LoVo (cell line): Measurements from ENCODE around the gene EVI2A.
"Not testable (repeated sequence)": the region's sequence is repeated elsewhere in the genome, so short reads cannot be mapped to it uniquely, and the experiment has no call there.

Experiments used
- DNase-seq: peaks from one replicate; pipeline ENCODE4 v3.0.0-alpha.2; 2016; ENCODE audit warnings: low spot score

Gene EVI2A

GRCh38 chr17:31321481-31321880 lies at the start of gene EVI2A:
Gene EVI2A (minus strand): TSS chr17:31321622. CDS start chr17:31319013, 2,609 bp downstream.
- no peak for DNase-seq

DNA sequence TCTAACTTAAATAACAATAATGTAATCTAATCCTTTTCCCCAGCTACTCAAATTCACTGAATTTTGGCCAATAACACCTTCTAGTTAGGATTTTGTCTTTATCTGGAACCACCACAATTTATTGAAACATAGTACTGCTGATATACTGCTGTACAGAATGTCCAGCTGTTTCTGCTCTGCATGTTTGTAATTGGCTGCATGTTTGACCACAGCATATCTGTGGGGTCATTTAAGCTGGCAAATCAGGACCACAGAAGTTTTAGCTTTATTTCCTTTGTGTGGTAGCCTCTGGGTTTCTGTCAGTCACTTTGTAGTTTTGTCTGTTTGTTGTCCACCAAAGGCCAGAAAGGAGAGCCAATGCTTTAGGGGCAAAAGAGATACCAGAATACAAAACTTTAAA lies 47.8 kb upstream of the EVI2A start:
- no peak for DNase-seq

DNA sequence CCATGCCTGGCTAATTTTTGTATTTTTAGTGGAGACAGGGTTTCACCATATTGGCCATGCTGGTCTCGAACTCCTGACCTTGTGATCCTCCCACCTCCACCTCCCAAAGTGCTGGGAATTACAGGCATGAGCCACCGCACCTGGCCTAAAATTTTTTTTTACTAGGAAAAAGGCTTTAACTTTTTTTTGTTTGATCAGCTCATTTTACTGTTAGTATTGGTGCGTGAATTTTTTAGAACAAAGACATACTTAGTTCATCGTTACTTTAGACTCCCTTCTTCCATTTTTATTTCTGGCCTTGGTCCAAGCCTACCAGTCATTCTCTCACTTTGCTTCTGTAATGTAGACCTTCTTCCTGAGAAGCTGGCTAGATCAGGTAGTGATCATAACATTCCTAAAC lies 44.7 kb upstream of the EVI2A start:
- DNase-seq = no peak

DNA sequence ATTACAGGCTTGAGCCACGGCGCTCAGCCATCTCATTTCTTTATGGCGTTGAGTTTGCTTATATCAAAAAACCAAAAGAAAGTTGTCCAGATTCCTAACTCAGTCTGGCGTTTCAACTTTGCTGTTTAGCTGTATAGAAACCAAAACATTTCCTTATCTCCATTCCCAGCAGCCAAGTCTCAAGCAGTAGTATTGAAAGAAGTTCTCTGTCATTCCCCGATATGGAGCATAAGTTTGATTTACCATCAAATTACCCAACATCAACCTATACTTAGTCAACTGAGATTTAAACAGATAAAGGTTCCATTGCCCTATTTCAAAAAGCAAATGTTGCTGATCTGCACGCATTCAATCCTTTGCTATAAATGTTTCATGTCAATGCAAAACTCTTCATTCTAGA lies 42.6 kb upstream of the EVI2A start:
- DNase-seq = no peak

DNA sequence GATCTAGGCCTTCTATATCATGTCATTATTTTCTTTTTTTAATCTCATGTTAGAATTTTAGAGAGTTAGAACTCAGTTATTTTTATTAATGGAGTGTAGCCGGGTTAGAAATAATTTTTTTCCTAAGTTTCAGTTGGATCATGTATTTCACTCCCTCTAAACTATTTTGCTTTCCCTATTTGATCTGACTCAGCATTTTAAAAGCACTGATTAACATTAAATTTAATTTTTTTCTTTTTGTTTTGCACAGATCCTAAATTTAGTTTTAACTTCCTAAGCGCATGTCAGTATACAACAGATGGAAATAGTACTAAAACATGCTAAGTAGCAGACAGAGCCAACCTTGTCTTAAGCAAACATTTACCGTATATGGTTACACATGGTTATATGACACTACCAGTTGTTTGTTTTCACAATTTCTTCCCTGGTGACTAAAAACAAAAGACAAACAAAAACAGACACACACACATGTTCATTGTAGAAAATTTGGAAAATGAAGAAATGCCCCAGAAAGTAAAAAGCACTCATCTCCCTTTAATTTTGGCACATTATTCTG lies 36.5 kb upstream of the EVI2A start:
- no peak for DNase-seq

GRCh38 chr17:31357091-31357490 lies 35.7 kb upstream of the EVI2A start:
- no peak for DNase-seq

- DNase-seq = no peak
Measured at GRCh38 chr17:31355935-31356334, 34.5 kb upstream of the EVI2A start.

GRCh38 chr17:31349454-31349853 lies 28.0 kb upstream of the EVI2A start:
- DNase-seq = no peak

DNA sequence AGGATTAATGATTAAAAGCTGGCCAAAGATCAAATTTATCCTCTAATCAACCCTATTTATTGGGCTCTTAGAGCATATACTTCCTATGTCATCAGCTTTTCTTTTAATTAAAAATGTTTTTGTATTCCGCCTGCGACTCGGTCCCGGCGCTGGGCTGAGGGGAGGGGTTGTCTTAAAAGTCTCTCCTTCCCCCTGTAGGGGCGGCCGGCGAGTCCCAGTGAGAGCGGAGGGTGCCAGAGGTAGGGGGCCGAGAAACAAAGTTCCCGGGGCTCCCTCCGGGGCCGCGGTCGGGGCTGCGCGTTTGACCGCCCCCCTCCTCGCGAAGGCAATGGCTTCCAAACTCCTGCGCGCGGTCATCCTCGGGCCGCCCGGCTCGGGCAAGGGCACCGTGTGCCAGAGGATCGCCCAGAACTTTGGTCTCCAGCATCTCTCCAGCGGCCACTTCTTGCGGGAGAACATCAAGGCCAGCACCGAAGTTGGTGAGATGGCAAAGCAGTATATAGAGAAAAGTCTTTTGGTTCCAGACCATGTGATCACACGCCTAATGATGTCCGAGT lies 23.8 kb upstream of the EVI2A start:
- not testable (repeated sequence) for DNase-seq

- DNase-seq = no peak
Measured at GRCh38 chr17:31339906-31340661, 18.7 kb upstream of the EVI2A start.

GRCh38 chr17:31329221-31329620 lies 7.8 kb upstream of the EVI2A start:
- DNase-seq = no peak

GRCh38 chr17:31328160-31328535 lies 6.7 kb upstream of the EVI2A start:
- DNase-seq = no peak

DNA sequence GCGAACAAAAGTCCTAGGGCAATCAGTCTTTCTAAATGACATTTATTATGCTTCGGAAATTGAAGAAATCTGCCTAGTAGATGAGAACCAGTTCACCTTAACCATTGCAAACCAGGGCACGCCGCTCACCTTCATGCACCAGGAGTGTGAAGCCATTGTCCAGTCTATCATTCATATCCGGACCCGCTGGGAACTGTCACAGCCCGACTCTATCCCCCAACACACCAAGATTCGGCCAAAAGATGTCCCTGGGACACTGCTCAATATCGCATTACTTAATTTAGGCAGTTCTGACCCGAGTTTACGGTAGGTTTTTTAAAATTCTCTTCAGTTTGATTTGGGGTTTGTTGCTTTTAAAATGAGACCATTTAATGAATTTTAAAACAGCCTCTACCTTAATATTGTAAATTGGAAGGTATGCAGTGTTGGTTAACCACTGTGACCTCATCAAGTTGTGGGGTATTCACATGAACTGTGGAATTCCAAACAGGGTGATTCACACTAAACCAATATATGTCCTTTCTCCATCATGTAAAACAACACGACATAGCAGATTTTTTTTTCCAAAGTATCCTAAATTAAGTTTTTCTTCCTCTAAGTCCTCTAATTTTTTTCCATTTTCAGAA lies 6.2 kb upstream of the EVI2A start:
- peak; percentile 16 for DNase-seq

DNA sequence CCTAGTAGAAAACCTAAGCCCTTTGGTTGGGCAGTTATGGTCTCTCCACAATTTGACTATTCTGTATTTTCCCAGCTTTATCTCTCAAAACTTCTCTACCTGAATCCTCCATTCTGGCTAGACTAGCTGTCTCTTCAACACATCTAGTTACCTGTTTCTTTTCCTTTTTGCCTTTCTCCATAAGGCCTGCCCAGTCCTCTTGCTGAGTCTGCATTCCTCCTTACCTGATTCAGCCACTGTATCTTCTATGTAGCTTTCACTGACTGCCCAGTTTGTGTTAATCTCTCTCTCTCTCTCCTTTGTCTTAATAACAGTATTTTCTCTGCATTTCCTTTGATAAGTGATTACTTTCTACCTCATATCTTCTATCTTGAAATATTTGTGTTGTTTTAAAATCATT lies 2.1 kb upstream of the EVI2A start:
- DNase-seq = no peak

- DNase-seq = no peak
Measured at GRCh38 chr17:31321966-31322365, 544 bp upstream of the EVI2A start.

DNA sequence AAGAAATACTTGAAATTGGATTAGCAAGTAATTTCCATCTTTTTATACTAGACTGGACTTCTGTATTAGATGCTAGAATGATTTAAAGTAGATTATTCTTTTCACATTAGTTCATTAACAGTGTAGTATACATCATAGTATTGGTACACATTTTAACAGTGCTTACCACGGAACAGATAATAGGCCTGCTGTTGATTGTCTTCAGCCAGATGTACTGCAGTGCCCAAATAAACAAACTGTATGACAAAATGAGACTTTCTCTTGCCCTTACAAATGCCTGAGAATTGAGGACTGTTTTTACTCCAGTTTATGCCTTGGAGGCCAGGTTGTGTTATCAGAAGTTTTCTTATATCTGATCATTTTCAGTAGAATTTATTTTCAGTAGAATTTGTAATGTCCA lies 631 bp downstream of the EVI2A start:
- no peak for DNase-seq

DNA sequence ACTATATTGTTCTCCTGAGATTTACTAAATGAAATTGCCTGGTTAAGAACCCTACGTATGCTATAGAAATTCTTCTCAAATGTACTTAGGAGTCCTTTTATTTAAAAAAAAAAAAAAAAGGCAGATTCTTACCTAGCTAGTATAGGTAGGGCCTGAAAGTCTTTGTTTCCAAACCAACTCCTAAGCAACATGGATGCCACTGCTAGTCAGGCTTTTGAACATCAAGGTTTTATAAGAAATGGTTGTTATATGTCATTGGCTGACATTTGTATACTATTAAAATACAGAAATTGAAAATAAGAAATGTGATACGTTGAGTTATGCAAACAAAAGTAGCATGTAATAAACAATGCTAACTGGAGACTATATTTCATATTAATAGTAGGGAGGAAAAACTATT lies 1.2 kb downstream of the EVI2A start:
- no peak for DNase-seq

- no peak for DNase-seq
Measured at GRCh38 chr17:31318851-31319661, 2.4 kb downstream of the EVI2A start.

- no peak for DNase-seq
Measured at GRCh38 chr17:31318298-31318801, 3.1 kb downstream of the EVI2A start.

DNA sequence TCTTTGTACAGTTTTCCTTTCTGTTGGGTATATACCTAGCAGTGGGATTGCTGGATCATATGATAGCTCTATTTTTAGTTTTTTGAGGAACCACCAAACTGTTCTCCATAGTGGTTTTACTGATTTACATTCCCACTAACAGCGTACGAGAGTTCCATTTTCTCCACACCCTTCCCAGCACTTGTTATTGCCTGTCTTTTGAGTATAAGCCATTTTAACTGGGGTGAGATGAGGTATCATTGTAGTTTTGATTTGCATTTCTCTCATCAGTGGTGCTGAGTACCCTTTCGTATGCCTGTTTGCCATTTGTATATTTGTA lies 6.7 kb downstream of the EVI2A start:
- no peak for DNase-seq

DNA sequence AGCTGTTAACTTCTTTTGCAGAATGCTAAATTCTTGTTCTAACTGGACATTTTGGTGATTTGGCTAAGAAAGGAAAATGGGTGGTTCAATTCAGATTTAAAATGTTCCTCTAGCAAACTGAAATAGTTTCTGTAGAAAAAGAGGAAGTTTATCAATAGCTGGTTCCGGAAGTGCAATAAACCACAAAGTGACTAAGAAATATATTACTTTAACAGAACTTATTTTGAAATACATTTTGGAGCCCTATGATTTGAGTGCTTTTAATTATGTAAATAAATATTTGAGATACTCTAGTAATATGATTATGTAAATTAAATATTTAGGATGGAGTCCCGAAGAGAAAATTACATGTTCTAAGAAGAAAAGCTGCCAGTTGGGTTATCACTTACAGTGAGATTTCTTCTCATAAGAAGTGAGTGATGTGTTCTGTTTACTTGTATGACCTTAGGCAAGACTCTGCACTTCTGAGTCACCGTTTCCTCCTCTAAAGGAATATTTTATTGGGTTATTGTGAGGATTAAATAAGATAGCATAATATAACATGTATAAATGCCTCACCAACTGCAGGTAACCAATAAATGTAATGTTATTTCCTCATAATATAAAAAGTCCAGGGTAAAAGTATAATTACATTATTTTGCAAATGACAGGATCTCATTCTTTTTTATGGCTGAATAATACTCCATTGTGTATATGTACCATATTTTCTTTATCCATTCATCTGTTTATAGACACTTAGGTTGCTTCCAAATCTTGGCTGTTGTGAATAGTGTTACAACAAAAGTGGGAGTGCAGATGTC lies 7.2 kb downstream of the EVI2A start, which contains the start of gene EVI2B:
EVI2B (minus strand) TSS at position 73 of the 800 bp plus-strand sequence. CDS start 8,445 bp downstream, outside the sequence.
- DNase-seq = peak; percentile 54
